Measurements from ENCODE around the gene ZNF710. TPM values are rescaled to one million over a fixed set of nuclear protein-coding genes. Genes with fewer than 3 reads are reported as not detected.

Gene ZNF710
- total RNA-seq, 1 experiment from 2014 or later, result 40.7 TPM

GRCh38 chr15:90046289-90046688, 45.2 kb downstream of the ZNF710 start:
- Histone ChIP-seq H4K20me1 (ENCODE audit: control insufficient read depth, insufficient read depth, insufficient read length) (no peaks in the 10 kb centered on the region), H3K23ac (ENCODE audit: insufficient read length, low read depth, low read length) (no peak overlapping the region), H4K8ac (replicated peaks; ENCODE audit: insufficient read length, low read depth, low read length) (no peak overlapping the region), H4K91ac (ENCODE audit: insufficient read length, low read depth, low read length) (no peak overlapping the region), H3K23me2 (ENCODE audit: insufficient read length, low read depth, low read length, poor library complexity, severe bottlenecking) (no peaks in the 10 kb centered on the region), H2BK120ac (ENCODE audit: low read depth, low read length, poor library complexity, severe bottlenecking) (no peak overlapping the region), H3K56ac (ENCODE audit: insufficient read length, low read depth, low read length) (no peak overlapping the region), H3K4me1 (ENCODE audit: insufficient read depth, low read length) (no peaks in the 10 kb centered on the region), H2BK5ac (ENCODE audit: insufficient read length, low read length) (no peak overlapping the region), H2BK20ac (ENCODE audit: low read depth, low read length, poor library complexity, severe bottlenecking) (no peak overlapping the region), H3K27ac (ENCODE audit: insufficient read length, low read depth, low read length) (no peak overlapping the region), H2BK15ac (ENCODE audit: low read depth, low read length) (no peak overlapping the region), H3K79me1 (ENCODE audit: insufficient read depth, low read depth, low read length, poor library complexity, severe bottlenecking) (no peaks in the 10 kb centered on the region), H3K79me2 (ENCODE audit: insufficient read depth, low read length) (no peaks in the 10 kb centered on the region; the same call in 1 of the 2 replicates), H3K27me3 (ENCODE audit: insufficient read depth, low read length) (no peaks in the 10 kb centered on the region), H3K14ac (ENCODE audit: insufficient read depth, low read length) (no peak overlapping the region), H3K9me3 (ENCODE audit: control insufficient read depth, low read depth, low read length) (no peaks in the 10 kb centered on the region), H2BK12ac (ENCODE audit: insufficient read length, low read depth, low read length) (no peak overlapping the region), H3K9ac (ENCODE audit: extremely low read depth, insufficient read length, low read length) (no peak overlapping the region), H3K4me2 (ENCODE audit: insufficient read depth, insufficient read length, low read length) (no peak overlapping the region), H2AFZ (ENCODE audit: low read length) (no peak overlapping the region), H3K18ac (ENCODE audit: insufficient read length, low read depth, low read length) (peak overlapping the region; percentile 16), H4K5ac (ENCODE audit: insufficient read length, low read depth, low read length) (no peak overlapping the region), H3K4ac (ENCODE audit: low read depth, low read length) (no peak overlapping the region), H3T11ph (ENCODE audit: low read length) (no peak overlapping the region), H2AK5ac (ENCODE audit: insufficient read length, low read length) (no peak overlapping the region)
- WGBS (ENCODE audit: extremely low coverage, insufficient read length, low lambda C conversion rate), result no CpG with 5 or more reads among the region's 7 CpGs
- Mint-ChIP-seq H3K4me3 (no peak overlapping the region), H3K36me3 (ENCODE audit: insufficient read depth in 1 of 3, low read depth in 3 of 3) (no peaks in the 10 kb centered on the region; a peak in 1 of 7 replicates), H3K4me1 (peaks cover 22 to 24% of the 10 kb centered on the region in 2 experiments), H3K27ac (peak overlapping the region in 1 of 3 experiments; percentile 75; a peak in 2 of 7 replicates), H3K27me3 (ENCODE audit: low read depth) (no peaks in the 10 kb centered on the region), H3K9me3 (no peaks in the 10 kb centered on the region)
- DNase-seq, result no peak
- TF ChIP-seq, protein P1, sequence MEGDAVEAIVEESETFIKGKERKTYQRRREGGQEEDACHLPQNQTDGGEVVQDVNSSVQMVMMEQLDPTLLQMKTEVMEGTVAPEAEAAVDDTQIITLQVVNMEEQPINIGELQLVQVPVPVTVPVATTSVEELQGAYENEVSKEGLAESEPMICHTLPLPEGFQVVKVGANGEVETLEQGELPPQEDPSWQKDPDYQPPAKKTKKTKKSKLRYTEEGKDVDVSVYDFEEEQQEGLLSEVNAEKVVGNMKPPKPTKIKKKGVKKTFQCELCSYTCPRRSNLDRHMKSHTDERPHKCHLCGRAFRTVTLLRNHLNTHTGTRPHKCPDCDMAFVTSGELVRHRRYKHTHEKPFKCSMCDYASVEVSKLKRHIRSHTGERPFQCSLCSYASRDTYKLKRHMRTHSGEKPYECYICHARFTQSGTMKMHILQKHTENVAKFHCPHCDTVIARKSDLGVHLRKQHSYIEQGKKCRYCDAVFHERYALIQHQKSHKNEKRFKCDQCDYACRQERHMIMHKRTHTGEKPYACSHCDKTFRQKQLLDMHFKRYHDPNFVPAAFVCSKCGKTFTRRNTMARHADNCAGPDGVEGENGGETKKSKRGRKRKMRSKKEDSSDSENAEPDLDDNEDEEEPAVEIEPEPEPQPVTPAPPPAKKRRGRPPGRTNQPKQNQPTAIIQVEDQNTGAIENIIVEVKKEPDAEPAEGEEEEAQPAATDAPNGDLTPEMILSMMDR (conservative IDR thresholded peaks at IDR 0.05), result no peak
